DND-41 (cell line): ENCODE results near the gene MACROD2.

Experiments
- EZH2 ChIP-seq: IDR thresholded peaks from 3 replicates; pipeline ENCODE4 v1.6.1; 2012; ENCODE audit warnings: borderline replicate concordance, low read depth, mild to moderate bottlenecking, moderate library complexity, low read length, inconsistent platforms; ENCODE audit not compliant: severe bottlenecking
- TF ChIP-seq, protein P1 (sequence below): IDR thresholded peaks from 2 replicates; pipeline ENCODE4 v1.5.1; 2012; ENCODE audit warnings: borderline replicate concordance, low read length, moderate library complexity, mild to moderate bottlenecking; ENCODE audit not compliant: poor library complexity, severe bottlenecking; ENCODE audit errors: extremely low read depth

DNA sequence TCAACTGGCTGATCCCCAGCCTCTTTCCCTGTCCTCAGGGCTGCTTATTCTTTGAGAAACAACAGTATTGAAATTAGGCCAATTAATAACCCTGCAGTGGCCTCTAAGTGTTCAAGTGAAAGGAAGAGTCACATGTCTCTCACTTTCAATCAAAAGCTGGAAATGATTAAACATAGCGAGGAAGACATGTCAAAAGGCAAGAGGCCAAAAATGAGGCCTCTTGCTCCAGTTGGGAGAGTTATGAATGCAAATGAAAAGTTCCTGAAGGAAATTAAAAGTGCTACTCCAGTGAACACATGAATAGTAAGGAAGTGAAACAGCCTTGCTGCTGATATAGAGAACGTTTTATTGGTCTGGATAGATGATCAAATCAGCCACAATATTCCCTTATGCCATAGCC is 131.5 kb downstream of the MACROD2 start:
- TF ChIP-seq, protein P1, sequence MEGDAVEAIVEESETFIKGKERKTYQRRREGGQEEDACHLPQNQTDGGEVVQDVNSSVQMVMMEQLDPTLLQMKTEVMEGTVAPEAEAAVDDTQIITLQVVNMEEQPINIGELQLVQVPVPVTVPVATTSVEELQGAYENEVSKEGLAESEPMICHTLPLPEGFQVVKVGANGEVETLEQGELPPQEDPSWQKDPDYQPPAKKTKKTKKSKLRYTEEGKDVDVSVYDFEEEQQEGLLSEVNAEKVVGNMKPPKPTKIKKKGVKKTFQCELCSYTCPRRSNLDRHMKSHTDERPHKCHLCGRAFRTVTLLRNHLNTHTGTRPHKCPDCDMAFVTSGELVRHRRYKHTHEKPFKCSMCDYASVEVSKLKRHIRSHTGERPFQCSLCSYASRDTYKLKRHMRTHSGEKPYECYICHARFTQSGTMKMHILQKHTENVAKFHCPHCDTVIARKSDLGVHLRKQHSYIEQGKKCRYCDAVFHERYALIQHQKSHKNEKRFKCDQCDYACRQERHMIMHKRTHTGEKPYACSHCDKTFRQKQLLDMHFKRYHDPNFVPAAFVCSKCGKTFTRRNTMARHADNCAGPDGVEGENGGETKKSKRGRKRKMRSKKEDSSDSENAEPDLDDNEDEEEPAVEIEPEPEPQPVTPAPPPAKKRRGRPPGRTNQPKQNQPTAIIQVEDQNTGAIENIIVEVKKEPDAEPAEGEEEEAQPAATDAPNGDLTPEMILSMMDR = no peak
- no peak for TF ChIP-seq EZH2
